ENCODE results near the gene HMGB2.

The HMGB2 gene

GRCh38 chr4:173317004-173317403 is 17.2 kb downstream of the HMGB2 start:
- H3K4me3 ChIP-seq (ENCODE audit: low read depth, low read length) = no peak overlapping the region
- peak; percentile 51 for DNase-seq (ENCODE audit: low read depth)
- TF ChIP-seq POLR2A (IDR thresholded peaks at IDR 0.05; ENCODE audit: extremely low read depth, insufficient read length) (no peak), CTCF (IDR thresholded peaks at IDR 0.05; ENCODE audit: low read depth, low read length) (peak; percentile 46)

- no peak for TF ChIP-seq POLR2A (IDR thresholded peaks at IDR 0.05; ENCODE audit: extremely low read depth, insufficient read length)
- TF ChIP-seq CTCF (IDR thresholded peaks at IDR 0.05; ENCODE audit: low read depth, low read length) = no peak
- TF ChIP-seq MAX (IDR thresholded peaks at IDR 0.05; ENCODE audit: low read depth, low read length) = no peak
- no peak for TF ChIP-seq MYC (IDR thresholded peaks at IDR 0.05; ENCODE audit: low read depth, low read length)
- no peak overlapping the region for H3K4me3 ChIP-seq (ENCODE audit: low read depth, low read length)
- no peak for DNase-seq (ENCODE audit: low read depth)
These were observed 18.1 kb downstream of the HMGB2 start for GRCh38 chr4:173316060-173316459.

GRCh38 chr4:173314715-173315114 is 19.4 kb downstream of the HMGB2 start:
- TF ChIP-seq MAX (IDR thresholded peaks at IDR 0.05; ENCODE audit: low read depth, low read length) (no peak), MYC (IDR thresholded peaks at IDR 0.05; ENCODE audit: low read depth, low read length) (no peak), CTCF (IDR thresholded peaks at IDR 0.05; ENCODE audit: low read depth, low read length) (no peak), POLR2A (IDR thresholded peaks at IDR 0.05; ENCODE audit: extremely low read depth, insufficient read length) (no peak)
- DNase-seq (ENCODE audit: low read depth) = no peak
- no peak overlapping the region for H3K4me3 ChIP-seq (ENCODE audit: low read depth, low read length)

GRCh38 chr4:173311368-173311767 is 22.8 kb downstream of the HMGB2 start:
- TF ChIP-seq POLR2A (IDR thresholded peaks at IDR 0.05; ENCODE audit: extremely low read depth, insufficient read length) = no peak
- TF ChIP-seq MYC (IDR thresholded peaks at IDR 0.05; ENCODE audit: low read depth, low read length) = no peak
- no peak for TF ChIP-seq CTCF (IDR thresholded peaks at IDR 0.05; ENCODE audit: low read depth, low read length)
- TF ChIP-seq MAX (IDR thresholded peaks at IDR 0.05; ENCODE audit: low read depth, low read length) = no peak
- DNase-seq (ENCODE audit: low read depth) = no peak
- H3K4me3 ChIP-seq (ENCODE audit: low read depth, low read length) = no peak overlapping the region

GRCh38 chr4:173307778-173308177 is 26.4 kb downstream of the HMGB2 start:
- TF ChIP-seq CTCF (IDR thresholded peaks at IDR 0.05; ENCODE audit: low read depth, low read length) (no peak), MAX (IDR thresholded peaks at IDR 0.05; ENCODE audit: low read depth, low read length) (no peak), MYC (IDR thresholded peaks at IDR 0.05; ENCODE audit: low read depth, low read length) (no peak), POLR2A (IDR thresholded peaks at IDR 0.05; ENCODE audit: extremely low read depth, insufficient read length) (no peak)
- DNase-seq (ENCODE audit: low read depth) = no peak
- H3K4me3 ChIP-seq (ENCODE audit: low read depth, low read length) = no peak overlapping the region

GRCh38 chr4:173301518-173302201 is 32.5 kb downstream of the HMGB2 start:
- DNase-seq (ENCODE audit: low read depth) = peak; percentile 63
- TF ChIP-seq MAX (IDR thresholded peaks at IDR 0.05; ENCODE audit: low read depth, low read length) (no peak), CTCF (IDR thresholded peaks at IDR 0.05; ENCODE audit: low read depth, low read length) (peak; percentile 49), POLR2A (IDR thresholded peaks at IDR 0.05; ENCODE audit: extremely low read depth, insufficient read length) (no peak), MYC (IDR thresholded peaks at IDR 0.05; ENCODE audit: low read depth, low read length) (no peak)
- no peak overlapping the region for H3K4me3 ChIP-seq (ENCODE audit: low read depth, low read length)
